IMR-90 (cell line): ENCODE results near the gene CCNI. TPM values are rescaled to one million over a fixed set of nuclear protein-coding genes. Genes with fewer than 3 reads are reported as not detected.

ENCODE experiments used
- ATAC-seq: fragments of 200-7000 bp; cut with Tn5 transposase; 2 replicates; pipeline ENCODE4 v1.9.1; 2020; ENCODE audit warnings: low read depth, mild to moderate bottlenecking, moderate library complexity
- BruUV-seq: library from RNA; stranded (reverse); fragments of 400-500 nt; replicated peaks from 2 replicates; lab custom pipeline; 2021; lab: Mats Ljungman, UMichigan
- CTCF ChIA-PET: fragments of 300-600 bp; formaldehyde crosslinking; extraction: SDS; loops from one replicate; lab custom pipeline; 2021; ENCODE audit warnings: antibody characterized with exemption; lab: Yijun Ruan, JAX
- POLR2A ChIA-PET: fragments of 300-600 bp; sonication (Branson Sonifier 250); formaldehyde crosslinking; loops from one replicate; lab custom pipeline; 2022; ENCODE audit warnings: antibody characterized with exemption; ENCODE audit not compliant: unreplicated experiment; lab: Charles Lee
- DNase-seq: peaks from one replicate; pipeline ENCODE4 v3.0.0; 2013
- H2AFZ ChIP-seq: replicated peaks from 2 replicates; pipeline ENCODE3; 2013; ENCODE audit warnings: low read length, mild to moderate bottlenecking; ENCODE audit not compliant: poor library complexity
- H2AK5ac ChIP-seq: 2 replicates; pipeline ENCODE4 v1.6.1; 2013; ENCODE audit warnings: low read depth, low read length, inconsistent platforms
- H2AK9ac ChIP-seq: replicated peaks from 2 replicates; pipeline ENCODE3; 2013; ENCODE audit warnings: mild to moderate bottlenecking, low read depth, low read length, moderate library complexity; ENCODE audit not compliant: poor library complexity
- H2BK120ac ChIP-seq: 2 replicates; pipeline ENCODE4 v1.6.1; 2013; ENCODE audit warnings: low read depth, low read length, inconsistent platforms
- H2BK15ac ChIP-seq: 3 replicates; pipeline ENCODE4 v1.6.1; 2013; ENCODE audit warnings: low read depth, low read length, inconsistent platforms
- H2BK20ac ChIP-seq: 2 replicates; pipeline ENCODE4 v1.6.1; 2013; ENCODE audit warnings: low read depth, mild to moderate bottlenecking, inconsistent platforms, low read length, moderate library complexity
- H2BK5ac ChIP-seq: 2 replicates; pipeline ENCODE4 v1.6.1; 2013; ENCODE audit warnings: mild to moderate bottlenecking, low read depth, low read length, inconsistent platforms; ENCODE audit not compliant: poor library complexity, severe bottlenecking
- H3K14ac ChIP-seq: replicated peaks from 2 replicates; pipeline ENCODE4 v1.6.1; 2013; ENCODE audit warnings: low read depth, low read length, inconsistent platforms
- H3K18ac ChIP-seq: 2 replicates; pipeline ENCODE4 v1.6.1; 2013; ENCODE audit warnings: low read depth, low read length, control low read depth
- H3K23ac ChIP-seq: 2 replicates; pipeline ENCODE4 v1.6.1; 2013; ENCODE audit warnings: low read depth, low read length, inconsistent platforms
- H3K27ac ChIP-seq: 2 replicates; pipeline ENCODE4 v1.5.1; 2013; ENCODE audit warnings: mild to moderate bottlenecking, control low read depth, low read length; ENCODE audit not compliant: insufficient read depth
- H3K27me3 ChIP-seq: 2 replicates; pipeline ENCODE4 v1.6.1; 2013; ENCODE audit warnings: low read length; ENCODE audit not compliant: control insufficient read depth, insufficient read depth
- H3K36me3 ChIP-seq: 2 replicates; pipeline ENCODE4 v1.6.1; 2013; ENCODE audit warnings: low read length, mixed read lengths; ENCODE audit not compliant: control insufficient read depth, insufficient read depth
- H3K4ac ChIP-seq: 2 replicates; pipeline ENCODE4 v1.6.1; 2013; ENCODE audit warnings: low read depth, low read length, inconsistent platforms
- H3K4me1 ChIP-seq: 2 replicates; pipeline ENCODE4 v1.6.1; 2013; ENCODE audit warnings: low read length, mixed read lengths; ENCODE audit not compliant: control insufficient read depth, insufficient read depth
- H3K4me2 ChIP-seq: 2 replicates; pipeline ENCODE4 v1.6.1; 2013; ENCODE audit warnings: low read depth, mild to moderate bottlenecking, control low read depth, low read length, moderate library complexity
- H3K4me3 ChIP-seq: 2 replicates; pipeline ENCODE4 v1.5.1; 2013; ENCODE audit warnings: low read depth, mild to moderate bottlenecking, control low read depth, low read length, moderate library complexity; ENCODE audit not compliant: insufficient read depth
- H3K56ac ChIP-seq: 2 replicates; pipeline ENCODE4 v1.6.1; 2013; ENCODE audit warnings: low read length, inconsistent platforms; ENCODE audit not compliant: insufficient read depth; ENCODE audit errors: extremely low read depth
- H3K79me1 ChIP-seq, 2 experiments: 2 replicates each; pipeline ENCODE4 v1.6.1; 2013; ENCODE audit warnings: low read length in 2 of 2, inconsistent platforms in 1 of 2, low read depth in 1 of 2
- H3K9ac ChIP-seq: 2 replicates; pipeline ENCODE4 v1.6.1; 2013; ENCODE audit warnings: low read depth, low read length, control low read depth
- H3K9me1 ChIP-seq: 2 replicates; pipeline ENCODE4 v1.6.1; 2013; ENCODE audit warnings: low read length, inconsistent platforms; ENCODE audit not compliant: insufficient read depth
- H3K9me3 ChIP-seq: 2 replicates; pipeline ENCODE4 v1.6.1; 2013; ENCODE audit warnings: low read length; ENCODE audit not compliant: control insufficient read depth, insufficient read depth
- H4K20me1 ChIP-seq: 2 replicates; pipeline ENCODE4 v1.6.1; 2013; ENCODE audit warnings: low read length, inconsistent platforms; ENCODE audit not compliant: insufficient read depth
- H4K5ac ChIP-seq: 2 replicates; pipeline ENCODE4 v1.6.1; 2013; ENCODE audit warnings: mild to moderate bottlenecking, low read depth, low read length, control low read depth
- H4K8ac ChIP-seq, 2 experiments: 2 replicates each; pipeline ENCODE4 v1.6.1; 2013; ENCODE audit warnings: low read depth in 2 of 2, low read length in 2 of 2, control low read depth in 1 of 2, inconsistent platforms in 1 of 2
- H4K91ac ChIP-seq: 2 replicates; pipeline ENCODE4 v1.6.1; 2013; ENCODE audit warnings: low read depth, low read length, inconsistent platforms; ENCODE audit not compliant: insufficient read depth
- BHLHE40 ChIP-seq: fragments of 150-350 bp; IDR thresholded peaks from 2 replicates; pipeline ENCODE4 v1.6.1; 2016; ENCODE audit warnings: mild to moderate bottlenecking, low read depth, low read length
- CTCF ChIP-seq: conservative IDR thresholded peaks from 2 replicates; pipeline ENCODE4 v1.5.1; 2012; ENCODE audit warnings: mild to moderate bottlenecking, low read depth, low read length, improper control_type of control experiment
- ELK1 ChIP-seq: fragments of 150-350 bp; IDR thresholded peaks from 2 replicates; pipeline ENCODE4 v1.6.1; 2016; ENCODE audit warnings: low read depth, mild to moderate bottlenecking, low read length, moderate library complexity, borderline replicate concordance
- MAFK ChIP-seq: IDR thresholded peaks from 2 replicates; pipeline ENCODE4 v1.6.1; 2012; ENCODE audit warnings: low read depth, low read length, improper control_type of control experiment
- MXI1 ChIP-seq: IDR thresholded peaks from 2 replicates; pipeline ENCODE4 v1.6.1; 2012; ENCODE audit warnings: low read depth, mild to moderate bottlenecking, low read length, moderate library complexity, borderline replicate concordance
- POLR2A ChIP-seq: IDR thresholded peaks from 2 replicates; pipeline ENCODE4 v1.6.1; 2012; ENCODE audit warnings: mild to moderate bottlenecking, low read depth, low read length
- RCOR1 ChIP-seq: IDR thresholded peaks from 2 replicates; pipeline ENCODE4 v1.6.1; 2012; ENCODE audit warnings: mild to moderate bottlenecking, low read length, improper control_type of control experiment; ENCODE audit not compliant: insufficient replicate concordance
- RFX5 ChIP-seq: IDR thresholded peaks from 2 replicates; pipeline ENCODE4 v1.8.0; 2012; ENCODE audit warnings: low read depth, mild to moderate bottlenecking, low read length, moderate library complexity
- SMC3 ChIP-seq: fragments of 150-350 bp; IDR thresholded peaks from 2 replicates; pipeline ENCODE4 v1.6.1; 2016; ENCODE audit warnings: low read depth, mild to moderate bottlenecking, antibody characterized with exemption, low read length, moderate library complexity
- USF2 ChIP-seq: fragments of 150-350 bp; IDR thresholded peaks from 2 replicates; pipeline ENCODE4 v1.6.1; 2017; ENCODE audit warnings: mild to moderate bottlenecking, antibody characterized with exemption, low read length, low read depth
- WGBS, 2 experiments: methylation state at CpG; one replicate each; pipeline versions ENCODE4 v1.1.5 to v1.1.7; 2013; ENCODE audit warnings: missing lambda C conversion rate in 2 of 2; ENCODE audit not compliant: insufficient read length in 1 of 2; ENCODE audit errors: extremely low coverage in 2 of 2; 5-methylcytosine and 5-hydroxymethylcytosine counted together
- dilution Hi-C: fragments of 300-500 bp; cut with HindIII; formaldehyde crosslinking; loops from one replicate; pipeline ENCODE4 v1.14.3; 2018; ENCODE audit warnings: low sequenced_read_pairs; ENCODE audit not compliant: unreplicated experiment
- in situ Hi-C: fragments of 300-500 bp; cut with MboI; formaldehyde crosslinking; loops from 3 replicates; pipeline ENCODE4 v1.14.3; 2019; ENCODE audit warnings: low sequenced_read_pairs, inconsistent platforms, mixed read lengths
- intact Hi-C: fragments of 100-400 bp; cut with micrococcal nuclease; formaldehyde crosslinking; loops from 2 replicates; pipeline ENCODE4 v1.10.0; 2022
- polyA plus RNA-seq, 3 experiments: library from polyadenylated mRNA; depleted of rRNA; stranded (reverse); fragments of >200 nt; gene quantifications; 2 replicates each; pipeline ENCODE4 v1.2.3, GENCODE V29; 2012; ENCODE audit warnings: low replicate concordance in 1 of 3
- total RNA-seq: library from RNA; depleted of rRNA; stranded (reverse); fragments of >200 nt; gene quantifications from 2 replicates; pipeline ENCODE4 v1.2.3, GENCODE V29; 2012

The CCNI gene
- total and polyA plus RNA-seq, 2 of the 4 experiments (the other 2 are of a cell fraction) = 70.1 to 100 TPM

- ChIA-PET CTCF (no interaction called here), POLR2A (no interaction called here)
- no TSS peak for BruUV-seq
Observed at GRCh38 chr4:77084019-77084639, 8.3 kb upstream of the CCNI start.

More at GRCh38 chr4:77084019-77084639, 8.3 kb upstream of the CCNI start:
- Histone ChIP-seq H2BK15ac (no peak overlapping the region), H4K5ac (no peak overlapping the region), H3K23ac (no peak overlapping the region), H2BK120ac (no peak overlapping the region), H4K20me1 (no peaks in the 10 kb centered on the region), H2AK9ac (no peak overlapping the region), H3K9me1 (no peaks in the 10 kb centered on the region), H3K27me3 (no peaks in the 10 kb centered on the region), H3K4me2 (no peak overlapping the region), H2AFZ (no peak overlapping the region), H4K8ac (no peak overlapping the region), H3K9me3 (no peaks in the 10 kb centered on the region), H3K9ac (no peak overlapping the region), H3K79me1 (no peaks in the 10 kb centered on the region), H3K56ac (no peak overlapping the region), H2AK5ac (no peak overlapping the region), H3K4ac (no peak overlapping the region), H2BK20ac (no peak overlapping the region), H3K27ac (no peak overlapping the region), H2BK5ac (no peak overlapping the region), H3K4me3 (no peak overlapping the region), H3K14ac (no peak overlapping the region), H3K18ac (no peak overlapping the region), H3K36me3 (no peaks in the 10 kb centered on the region), H3K4me1 (no peaks in the 10 kb centered on the region), H4K91ac (no peak overlapping the region)
- 67% methylated on average over 1 of the region's 10 CpGs; no CpG with 5 or more reads in 1 of the 2 experiments for WGBS, 2 experiments
- in situ Hi-C loops = no loop called here
- intact Hi-C loops = no loop called here
- no peak for DNase-seq
- ATAC-seq = no peak
- dilution Hi-C loops = no loop called here
- TF ChIP-seq MAFK (no peak), ELK1 (no peak), SMC3 (no peak), POLR2A (no peak), MXI1 (no peak), RFX5 (no peak), BHLHE40 (no peak), RCOR1 (no peak), USF2 (no peak), CTCF (no peak)
